SK-MEL-5 (cell line): ENCODE measurements around the gene ATG4A. TPM values are rescaled to one million over a fixed set of nuclear protein-coding genes. Genes with fewer than 3 reads are reported as not detected.

Experiments used
- total RNA-seq: library from RNA; depleted of rRNA; stranded (reverse); fragments of >200 nt; shearing (Covaris generic); gene quantifications from 2 replicates; pipeline ENCODE4 v1.2.3, GENCODE V29; 2014; rRNA removed

ATG4A gene
- total RNA-seq, 1 experiment from 2014 or later = 9.0 TPM

Other genes with a start within 250 kb of the ATG4A start
- gene TEX13B, start 109.4 kb upstream of the ATG4A start, total RNA-seq = 0.24 TPM in 1 of 2 replicates, not detected in the other
- not detected in 2 replicates for gene VSIG1, start 46.7 kb upstream of the ATG4A start, total RNA-seq
- gene PSMD10, start 236 bp upstream of the ATG4A start, total RNA-seq = 87.7 and 101 TPM in 2 replicates